HepG2 (cell line): ENCODE results near the gene LAPTM4A. TPM values are rescaled to one million over a fixed set of nuclear protein-coding genes. Genes with fewer than 3 reads are reported as not detected.

ENCODE experiments used
- CCDC6 ChIP-seq: sonication (generic); formaldehyde crosslinking; IDR thresholded peaks from 2 replicates; pipeline ENCODE4 v1.8.1; 2022; ENCODE audit warnings: mild to moderate bottlenecking, missing genetic modification reagents, moderate library complexity
- FOSL2 ChIP-seq: sonication (generic); formaldehyde crosslinking; IDR thresholded peaks from 2 replicates; pipeline ENCODE4 v1.4.0; 2020; ENCODE audit warnings: missing genetic modification reagents
- GLI4 ChIP-seq: sonication (generic); formaldehyde crosslinking; IDR thresholded peaks from 2 replicates; pipeline ENCODE4 v1.5.1; 2020; ENCODE audit warnings: missing genetic modification reagents, mild to moderate bottlenecking, moderate library complexity, borderline replicate concordance
- MED8 ChIP-seq: sonication (generic); formaldehyde crosslinking; IDR thresholded peaks from 2 replicates; pipeline ENCODE4 v1.8.1; 2023; ENCODE audit warnings: mild to moderate bottlenecking, missing genetic modification reagents; ENCODE audit not compliant: insufficient replicate concordance
- NCOA1 ChIP-seq: sonication (generic); formaldehyde crosslinking; IDR thresholded peaks from 2 replicates; pipeline ENCODE4 v1.9.0; 2021; ENCODE audit warnings: missing genetic modification reagents
- POLR2A ChIP-seq, 2 experiments: IDR thresholded peaks; 2 replicates each; pipeline ENCODE4 v1.6.1; 2011; ENCODE audit warnings: low read depth in 2 of 2, low read length in 2 of 2, mild to moderate bottlenecking in 1 of 2, moderate library complexity in 1 of 2; ENCODE audit not compliant: insufficient read depth in 1 of 2
- SOX6 ChIP-seq, 2 experiments: fragments of 450-650 bp in 1 of 2; sonication (generic) in 1 of 2; formaldehyde crosslinking in 1 of 2; IDR thresholded peaks; 2 replicates each; pipeline versions ENCODE4 v1.4.0 to v1.6.1; 2017 to 2020; ENCODE audit warnings: antibody characterized with exemption in 1 of 2, mild to moderate bottlenecking in 1 of 2, missing genetic modification reagents in 1 of 2
- ZC3H13 ChIP-seq: sonication (generic); formaldehyde crosslinking; IDR thresholded peaks from 2 replicates; pipeline ENCODE4 v1.8.1; 2023; ENCODE audit warnings: mild to moderate bottlenecking, missing genetic modification reagents, moderate library complexity
- ZFP36L1 ChIP-seq: sonication (generic); formaldehyde crosslinking; IDR thresholded peaks from 2 replicates; pipeline ENCODE4 v1.8.0; 2022; ENCODE audit warnings: mild to moderate bottlenecking, missing genetic modification reagents, moderate library complexity
- ZFP36L2 ChIP-seq: sonication (generic); formaldehyde crosslinking; IDR thresholded peaks from 2 replicates; pipeline ENCODE4 v1.4.0; 2020; ENCODE audit warnings: missing genetic modification reagents
- ZNF10 ChIP-seq: sonication (generic); formaldehyde crosslinking; IDR thresholded peaks from 2 replicates; pipeline ENCODE4 v1.4.0; 2020; ENCODE audit warnings: mild to moderate bottlenecking, low read depth, missing genetic modification reagents, borderline replicate concordance
- ZNF232 ChIP-seq: sonication (generic); formaldehyde crosslinking; IDR thresholded peaks from 2 replicates; pipeline ENCODE4 v1.4.0; 2020; ENCODE audit warnings: missing genetic modification reagents, borderline replicate concordance
- ZNF44 ChIP-seq: sonication (generic); formaldehyde crosslinking; IDR thresholded peaks from 2 replicates; pipeline ENCODE4 v1.5.1; 2020; ENCODE audit warnings: mild to moderate bottlenecking, missing genetic modification reagents
- ZNF496 ChIP-seq: sonication (generic); formaldehyde crosslinking; IDR thresholded peaks from 2 replicates; pipeline ENCODE4 v1.8.1; 2023; ENCODE audit warnings: mild to moderate bottlenecking, moderate library complexity, missing genetic modification reagents; ENCODE audit not compliant: insufficient replicate concordance
- ZNF510 ChIP-seq: sonication (generic); formaldehyde crosslinking; IDR thresholded peaks from 2 replicates; pipeline ENCODE4 v1.4.0; 2020; ENCODE audit warnings: low read depth, mild to moderate bottlenecking, missing genetic modification reagents
- ZNF607 ChIP-seq: sonication (generic); formaldehyde crosslinking; IDR thresholded peaks from 2 replicates; pipeline ENCODE4 v1.5.1; 2020; ENCODE audit warnings: missing genetic modification reagents, mild to moderate bottlenecking, borderline replicate concordance
- ZNF768 ChIP-seq: sonication (generic); formaldehyde crosslinking; IDR thresholded peaks from 2 replicates; pipeline ENCODE4 v1.4.0; 2020; ENCODE audit warnings: missing genetic modification reagents
- polyA plus RNA-seq, 8 experiments: library from polyadenylated mRNA; depleted of rRNA in 3 of 8; stranded (reverse) in 7 of 8; unstranded in 1 of 8; fragments of >200 nt; fragmentation: Illumina TruSeq in 4 of 8; extraction: Trizol in 4 of 8; gene quantifications; 2 replicates each; pipeline versions ENCODE4 v1.2.1 to v1.2.3, GENCODE V29; 2011 to 2016; ENCODE audit warnings: low read depth in 4 of 8, missing spikeins in 1 of 8, mixed read lengths in 1 of 8; ENCODE audit not compliant: insufficient read depth in 1 of 8
- total RNA-seq, 5 experiments: library from RNA; depleted of rRNA; stranded (reverse); fragments of >200 nt; fragmentation: Illumina TruSeq; extraction: Trizol; gene quantifications; 2 replicates each; pipeline ENCODE4 v1.2.3, GENCODE V29; 2016; ENCODE audit warnings: low read depth in 1 of 5
- TF ChIP-seq, protein P1 (sequence below): sonication (generic); formaldehyde crosslinking; IDR thresholded peaks from 2 replicates; pipeline ENCODE4 v1.8.0; 2022; ENCODE audit warnings: mild to moderate bottlenecking, missing genetic modification reagents, moderate library complexity
- TF ChIP-seq, protein P2 (sequence below): sonication (generic); formaldehyde crosslinking; IDR thresholded peaks from 2 replicates; pipeline ENCODE4 v1.4.0; 2020; ENCODE audit warnings: missing genetic modification reagents
- TF ChIP-seq, protein P3 (sequence below): sonication (generic); formaldehyde crosslinking; IDR thresholded peaks from 2 replicates; pipeline ENCODE4 v1.4.0; 2020; ENCODE audit warnings: missing genetic modification reagents, borderline replicate concordance
- TF ChIP-seq, protein P4 (sequence below): sonication (generic); formaldehyde crosslinking; conservative IDR thresholded peaks from 2 replicates; pipeline ENCODE4 v1.8.0; 2022; ENCODE audit warnings: mild to moderate bottlenecking, moderate library complexity, missing genetic modification reagents
- TF ChIP-seq, protein P5 (sequence below): IDR thresholded peaks from 2 replicates; pipeline ENCODE4 v1.6.1; 2016; ENCODE audit warnings: mild to moderate bottlenecking

LAPTM4A gene
- total and polyA plus RNA-seq, 2 of the 13 experiments (the other 11 are each of a cell fraction or from before 2014, with no cell fraction given), result 116 to 558 TPM

DNA sequence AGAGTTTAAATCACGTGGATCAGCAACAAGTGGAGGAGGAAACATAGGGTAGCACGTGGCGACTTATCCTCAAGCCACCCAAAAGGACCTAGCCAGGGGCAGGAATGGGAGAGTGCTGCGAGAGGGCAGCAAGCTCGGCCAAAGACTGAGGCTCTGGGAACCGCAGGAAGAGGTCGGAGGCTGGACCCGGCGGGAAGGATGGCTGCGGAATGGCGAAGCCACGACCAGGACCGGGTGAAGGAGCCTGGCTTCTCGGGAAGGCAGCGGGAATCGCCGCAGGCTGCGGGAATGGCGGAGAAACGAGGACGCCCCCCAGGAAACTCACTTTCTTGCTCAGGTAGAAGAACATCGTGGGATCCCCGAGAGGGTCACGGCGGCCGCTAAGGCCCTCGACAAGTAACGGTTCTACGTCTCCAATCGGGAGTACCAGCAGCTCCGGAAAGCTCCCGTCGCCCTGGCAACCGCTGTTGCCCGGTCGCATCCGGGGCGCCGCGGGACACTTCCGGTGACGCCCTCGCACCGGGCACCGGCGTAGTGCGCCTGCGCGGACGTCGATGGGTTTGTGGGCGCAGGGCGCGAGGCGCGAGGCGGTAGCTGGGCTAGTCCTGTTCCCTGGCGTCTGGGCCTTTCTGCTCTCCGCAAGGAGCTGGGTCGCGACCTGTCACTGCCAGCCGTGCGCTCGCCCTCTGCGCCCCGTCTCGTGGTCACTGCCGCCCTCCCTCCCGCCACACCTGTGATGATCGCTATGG lies 61.6 kb downstream of the LAPTM4A start, which contains the start of gene WDR35 (continued):
- no peak for TF ChIP-seq SOX6 (IDR thresholded peaks at IDR 0.05)
- TF ChIP-seq SOX6 (CRISPR knock-in tag; IDR thresholded peaks at IDR 0.05), result peak; percentile 83
- peak; percentile 61 for TF ChIP-seq FOSL2 (CRISPR knock-in tag)
- TF ChIP-seq, protein P1, sequence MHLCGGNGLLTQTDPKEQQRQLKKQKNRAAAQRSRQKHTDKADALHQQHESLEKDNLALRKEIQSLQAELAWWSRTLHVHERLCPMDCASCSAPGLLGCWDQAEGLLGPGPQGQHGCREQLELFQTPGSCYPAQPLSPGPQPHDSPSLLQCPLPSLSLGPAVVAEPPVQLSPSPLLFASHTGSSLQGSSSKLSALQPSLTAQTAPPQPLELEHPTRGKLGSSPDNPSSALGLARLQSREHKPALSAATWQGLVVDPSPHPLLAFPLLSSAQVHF (CRISPR knock-in tag), result peak; percentile 89; the same call in 1 of the 2 replicates
- TF ChIP-seq ZNF607 (CRISPR knock-in tag), result peak; percentile 96
- TF ChIP-seq ZNF768 (CRISPR knock-in tag), result peak; percentile 60; the same call in 1 of the 2 replicates
- peak; percentile 82; the same call in 1 of the 2 replicates for TF ChIP-seq GLI4 (CRISPR knock-in tag)
- no peak for TF ChIP-seq ZNF10 (CRISPR knock-in tag)
- peak; percentile 15 for TF ChIP-seq ZFP36L2 (CRISPR knock-in tag)
- TF ChIP-seq MED8 (CRISPR knock-in tag), result peak; percentile 78
- peak; percentile 89; the same call in 1 of the 2 replicates for TF ChIP-seq ZNF232 (CRISPR knock-in tag)
- TF ChIP-seq NCOA1 (CRISPR knock-in tag), result peak; percentile 95
- TF ChIP-seq, protein P2, sequence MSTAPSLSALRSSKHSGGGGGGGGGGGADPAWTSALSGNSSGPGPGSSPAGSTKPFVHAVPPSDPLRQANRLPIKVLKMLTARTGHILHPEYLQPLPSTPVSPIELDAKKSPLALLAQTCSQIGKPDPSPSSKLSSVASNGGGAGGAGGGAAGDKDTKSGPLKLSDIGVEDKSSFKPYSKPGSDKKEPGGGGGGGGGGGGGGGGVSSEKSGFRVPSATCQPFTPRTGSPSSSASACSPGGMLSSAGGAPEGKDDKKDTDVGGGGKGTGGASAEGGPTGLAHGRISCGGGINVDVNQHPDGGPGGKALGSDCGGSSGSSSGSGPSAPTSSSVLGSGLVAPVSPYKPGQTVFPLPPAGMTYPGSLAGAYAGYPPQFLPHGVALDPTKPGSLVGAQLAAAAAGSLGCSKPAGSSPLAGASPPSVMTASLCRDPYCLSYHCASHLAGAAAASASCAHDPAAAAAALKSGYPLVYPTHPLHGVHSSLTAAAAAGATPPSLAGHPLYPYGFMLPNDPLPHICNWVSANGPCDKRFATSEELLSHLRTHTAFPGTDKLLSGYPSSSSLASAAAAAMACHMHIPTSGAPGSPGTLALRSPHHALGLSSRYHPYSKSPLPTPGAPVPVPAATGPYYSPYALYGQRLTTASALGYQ, result peak; percentile 79; the same call in 1 of the 2 replicates
- peak; percentile 96 for TF ChIP-seq CCDC6 (CRISPR knock-in tag)
- peak; percentile 44; the same call in 1 of the 2 replicates for TF ChIP-seq ZC3H13 (CRISPR knock-in tag)
- TF ChIP-seq, protein P3, sequence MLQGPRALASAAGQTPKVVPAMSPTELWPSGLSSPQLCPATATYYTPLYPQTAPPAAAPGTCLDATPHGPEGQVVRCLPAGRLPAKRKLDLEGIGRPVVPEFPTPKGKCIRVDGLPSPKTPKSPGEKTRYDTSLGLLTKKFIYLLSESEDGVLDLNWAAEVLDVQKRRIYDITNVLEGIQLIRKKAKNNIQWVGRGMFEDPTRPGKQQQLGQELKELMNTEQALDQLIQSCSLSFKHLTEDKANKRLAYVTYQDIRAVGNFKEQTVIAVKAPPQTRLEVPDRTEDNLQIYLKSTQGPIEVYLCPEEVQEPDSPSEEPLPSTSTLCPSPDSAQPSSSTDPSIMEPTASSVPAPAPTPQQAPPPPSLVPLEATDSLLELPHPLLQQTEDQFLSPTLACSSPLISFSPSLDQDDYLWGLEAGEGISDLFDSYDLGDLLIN (CRISPR knock-in tag), result peak; percentile 77; the same call in 1 of the 2 replicates
- TF ChIP-seq ZFP36L1 (CRISPR knock-in tag), result no peak
- TF ChIP-seq ZNF496 (CRISPR knock-in tag), result no peak
- TF ChIP-seq, protein P4, sequence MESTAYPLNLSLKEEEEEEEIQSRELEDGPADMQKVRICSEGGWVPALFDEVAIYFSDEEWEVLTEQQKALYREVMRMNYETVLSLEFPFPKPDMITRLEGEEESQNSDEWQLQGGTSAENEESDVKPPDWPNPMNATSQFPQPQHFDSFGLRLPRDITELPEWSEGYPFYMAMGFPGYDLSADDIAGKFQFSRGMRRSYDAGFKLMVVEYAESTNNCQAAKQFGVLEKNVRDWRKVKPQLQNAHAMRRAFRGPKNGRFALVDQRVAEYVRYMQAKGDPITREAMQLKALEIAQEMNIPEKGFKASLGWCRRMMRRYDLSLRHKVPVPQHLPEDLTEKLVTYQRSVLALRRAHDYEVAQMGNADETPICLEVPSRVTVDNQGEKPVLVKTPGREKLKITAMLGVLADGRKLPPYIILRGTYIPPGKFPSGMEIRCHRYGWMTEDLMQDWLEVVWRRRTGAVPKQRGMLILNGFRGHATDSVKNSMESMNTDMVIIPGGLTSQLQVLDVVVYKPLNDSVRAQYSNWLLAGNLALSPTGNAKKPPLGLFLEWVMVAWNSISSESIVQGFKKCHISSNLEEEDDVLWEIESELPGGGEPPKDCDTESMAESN (CRISPR knock-in tag), result peak; percentile 98
- TF ChIP-seq, protein P5, sequence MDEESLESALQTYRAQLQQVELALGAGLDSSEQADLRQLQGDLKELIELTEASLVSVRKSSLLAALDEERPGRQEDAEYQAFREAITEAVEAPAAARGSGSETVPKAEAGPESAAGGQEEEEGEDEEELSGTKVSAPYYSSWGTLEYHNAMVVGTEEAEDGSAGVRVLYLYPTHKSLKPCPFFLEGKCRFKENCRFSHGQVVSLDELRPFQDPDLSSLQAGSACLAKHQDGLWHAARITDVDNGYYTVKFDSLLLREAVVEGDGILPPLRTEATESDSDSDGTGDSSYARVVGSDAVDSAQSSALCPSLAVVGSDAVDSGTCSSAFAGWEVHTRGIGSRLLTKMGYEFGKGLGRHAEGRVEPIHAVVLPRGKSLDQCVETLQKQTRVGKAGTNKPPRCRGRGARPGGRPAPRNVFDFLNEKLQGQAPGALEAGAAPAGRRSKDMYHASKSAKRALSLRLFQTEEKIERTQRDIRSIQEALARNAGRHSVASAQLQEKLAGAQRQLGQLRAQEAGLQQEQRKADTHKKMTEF (CRISPR knock-in tag), result peak; percentile 95
- TF ChIP-seq POLR2A (IDR thresholded peaks at IDR 0.05; ENCODE audit: insufficient read depth in 1 of 2, low read depth in 2 of 2, low read length in 2 of 2), result peak; percentile 88 to 99
- no peak; the same call in 1 of the 2 replicates for TF ChIP-seq ZNF510 (CRISPR knock-in tag)
- peak; percentile 94 for TF ChIP-seq ZNF44 (CRISPR knock-in tag)
